K562 (cell line): ENCODE data around the gene MME. TPM values are rescaled to one million over a fixed set of nuclear protein-coding genes. Genes with fewer than 3 reads are reported as not detected.

Experiments used
- MXI1 ChIP-seq: IDR thresholded peaks from 2 replicates; pipeline ENCODE4 v1.6.1; 2011; ENCODE audit warnings: low read depth, mild to moderate bottlenecking, improper control_type of control experiment, low read length
- NONO ChIP-seq, 2 experiments: fragments of 200-400 bp in 1 of 2; fragments of 450-650 bp in 1 of 2; formaldehyde crosslinking in 1 of 2; IDR thresholded peaks; 2 replicates each; pipeline ENCODE4 v1.6.1; 2017; ENCODE audit warnings: low read depth in 2 of 2, mild to moderate bottlenecking in 2 of 2, moderate library complexity in 2 of 2, low read length in 1 of 2
- TAF9B ChIP-seq: fragments of 450-650 bp; IDR thresholded peaks from 2 replicates; pipeline ENCODE4 v1.6.1; 2018; ENCODE audit warnings: mild to moderate bottlenecking; ENCODE audit not compliant: partially characterized antibody
- polyA plus RNA-seq, 8 experiments: library from polyadenylated mRNA; depleted of rRNA in 4 of 8; stranded (reverse) in 5 of 8; unstranded in 3 of 8; fragments of >200 nt; fragmentation: Nextera tagmentation in 2 of 8; fragmentation: Illumina TruSeq in 1 of 8; extraction: Ambion mirVana in 2 of 8; extraction: Trizol in 1 of 8; gene quantifications; 2 replicates each; pipeline versions ENCODE4 v1.2.1 to v1.2.3, GENCODE V29; 2011 to 2014; ENCODE audit warnings: inconsistent platforms in 1 of 8, missing spikeins in 1 of 8
- total RNA-seq, 7 experiments: library from RNA; depleted of rRNA in 6 of 7; stranded (reverse); fragments of >200 nt in 6 of 7; fragmentation: Illumina TruSeq in 2 of 7; extraction: Trizol in 2 of 7; gene quantifications; 2 replicates each; pipeline versions ENCODE4 v1.2.1 to v1.2.3, GENCODE V29; 2011 to 2021; ENCODE audit warnings: low replicate concordance in 1 of 7
- TF ChIP-seq, protein P1 (sequence below): fragments of 250-450 bp; sonication (Bioruptor Pico); IDR thresholded peaks from 2 replicates; pipeline ENCODE4 v1.8.0; 2021; ENCODE audit warnings: mild to moderate bottlenecking, moderate library complexity
- TF ChIP-seq, protein P2 (sequence below): fragments of 250-450 bp; sonication (Bioruptor Pico); IDR thresholded peaks from 2 replicates; pipeline ENCODE4 v1.4.0; 2020

MME gene
- total and polyA plus RNA-seq, 9 of the 15 experiments (the other 6 are each of a cell fraction or from before 2014, with no cell fraction given): 0.80 to 8.6 (median 2.5) TPM

DNA sequence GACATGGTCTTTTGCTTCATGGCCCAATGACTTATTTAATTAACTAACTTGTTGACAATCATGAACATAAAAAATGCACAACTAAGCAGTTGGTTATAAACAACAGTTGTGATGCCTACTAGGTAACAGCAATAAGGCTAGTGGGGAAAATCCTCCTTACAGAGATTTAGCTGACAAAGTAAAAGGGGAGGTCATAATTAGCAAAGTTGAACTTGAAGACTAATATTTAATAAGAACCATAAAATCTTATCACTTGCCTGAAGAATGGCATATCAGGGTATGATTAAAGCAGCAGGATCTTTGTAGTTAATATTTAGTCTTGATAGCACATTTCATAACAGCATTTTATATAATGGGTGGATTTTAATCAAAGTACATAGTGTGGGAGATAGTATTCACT, 84.2 kb downstream of the MME start (continued):
- no peak for TF ChIP-seq NONO (IDR thresholded peaks at IDR 0.05; ENCODE audit: low read depth in 2 of 2, low read length in 1 of 2)
- TF ChIP-seq, protein P1, sequence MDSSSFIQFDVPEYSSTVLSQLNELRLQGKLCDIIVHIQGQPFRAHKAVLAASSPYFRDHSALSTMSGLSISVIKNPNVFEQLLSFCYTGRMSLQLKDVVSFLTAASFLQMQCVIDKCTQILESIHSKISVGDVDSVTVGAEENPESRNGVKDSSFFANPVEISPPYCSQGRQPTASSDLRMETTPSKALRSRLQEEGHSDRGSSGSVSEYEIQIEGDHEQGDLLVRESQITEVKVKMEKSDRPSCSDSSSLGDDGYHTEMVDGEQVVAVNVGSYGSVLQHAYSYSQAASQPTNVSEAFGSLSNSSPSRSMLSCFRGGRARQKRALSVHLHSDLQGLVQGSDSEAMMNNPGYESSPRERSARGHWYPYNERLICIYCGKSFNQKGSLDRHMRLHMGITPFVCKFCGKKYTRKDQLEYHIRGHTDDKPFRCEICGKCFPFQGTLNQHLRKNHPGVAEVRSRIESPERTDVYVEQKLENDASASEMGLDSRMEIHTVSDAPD (CRISPR knock-in tag): no peak
- TF ChIP-seq, protein P2, sequence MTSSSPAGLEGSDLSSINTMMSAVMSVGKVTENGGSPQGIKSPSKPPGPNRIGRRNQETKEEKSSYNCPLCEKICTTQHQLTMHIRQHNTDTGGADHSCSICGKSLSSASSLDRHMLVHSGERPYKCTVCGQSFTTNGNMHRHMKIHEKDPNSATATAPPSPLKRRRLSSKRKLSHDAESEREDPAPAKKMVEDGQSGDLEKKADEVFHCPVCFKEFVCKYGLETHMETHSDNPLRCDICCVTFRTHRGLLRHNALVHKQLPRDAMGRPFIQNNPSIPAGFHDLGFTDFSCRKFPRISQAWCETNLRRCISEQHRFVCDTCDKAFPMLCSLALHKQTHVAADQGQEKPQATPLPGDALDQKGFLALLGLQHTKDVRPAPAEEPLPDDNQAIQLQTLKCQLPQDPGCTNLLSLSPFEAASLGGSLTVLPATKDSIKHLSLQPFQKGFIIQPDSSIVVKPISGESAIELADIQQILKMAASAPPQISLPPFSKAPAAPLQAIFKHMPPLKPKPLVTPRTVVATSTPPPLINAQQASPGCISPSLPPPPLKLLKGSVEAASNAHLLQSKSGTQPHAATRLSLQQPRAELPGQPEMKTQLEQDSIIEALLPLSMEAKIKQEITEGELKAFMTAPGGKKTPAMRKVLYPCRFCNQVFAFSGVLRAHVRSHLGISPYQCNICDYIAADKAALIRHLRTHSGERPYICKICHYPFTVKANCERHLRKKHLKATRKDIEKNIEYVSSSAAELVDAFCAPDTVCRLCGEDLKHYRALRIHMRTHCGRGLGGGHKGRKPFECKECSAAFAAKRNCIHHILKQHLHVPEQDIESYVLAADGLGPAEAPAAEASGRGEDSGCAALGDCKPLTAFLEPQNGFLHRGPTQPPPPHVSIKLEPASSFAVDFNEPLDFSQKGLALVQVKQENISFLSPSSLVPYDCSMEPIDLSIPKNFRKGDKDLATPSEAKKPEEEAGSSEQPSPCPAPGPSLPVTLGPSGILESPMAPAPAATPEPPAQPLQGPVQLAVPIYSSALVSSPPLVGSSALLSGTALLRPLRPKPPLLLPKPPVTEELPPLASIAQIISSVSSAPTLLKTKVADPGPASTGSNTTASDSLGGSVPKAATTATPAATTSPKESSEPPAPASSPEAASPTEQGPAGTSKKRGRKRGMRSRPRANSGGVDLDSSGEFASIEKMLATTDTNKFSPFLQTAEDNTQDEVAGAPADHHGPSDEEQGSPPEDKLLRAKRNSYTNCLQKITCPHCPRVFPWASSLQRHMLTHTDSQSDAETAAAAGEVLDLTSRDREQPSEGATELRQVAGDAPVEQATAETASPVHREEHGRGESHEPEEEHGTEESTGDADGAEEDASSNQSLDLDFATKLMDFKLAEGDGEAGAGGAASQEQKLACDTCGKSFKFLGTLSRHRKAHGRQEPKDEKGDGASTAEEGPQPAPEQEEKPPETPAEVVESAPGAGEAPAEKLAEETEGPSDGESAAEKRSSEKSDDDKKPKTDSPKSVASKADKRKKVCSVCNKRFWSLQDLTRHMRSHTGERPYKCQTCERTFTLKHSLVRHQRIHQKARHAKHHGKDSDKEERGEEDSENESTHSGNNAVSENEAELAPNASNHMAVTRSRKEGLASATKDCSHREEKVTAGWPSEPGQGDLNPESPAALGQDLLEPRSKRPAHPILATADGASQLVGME (CRISPR knock-in tag): no peak
- no peak for TF ChIP-seq TAF9B
- no peak for TF ChIP-seq MXI1
